OCI-LY1 (cell line): Measurements from ENCODE around the gene DCAF12.
"Not testable (repeated sequence)": the region's sequence is repeated elsewhere in the genome, so short reads cannot be mapped to it uniquely, and the experiment has no call there.

Experiments used
- EZH2 ChIP-seq: fragments of 200-600 bp; sonication (generic), shearing (Covaris generic); IDR thresholded peaks from 2 replicates; pipeline ENCODE4 v1.8.0; 2017; ENCODE audit warnings: borderline replicate concordance, mixed run types, mild to moderate bottlenecking, antibody characterized with exemption, low read length, moderate library complexity, mixed read lengths
- TF ChIP-seq, protein P1 (sequence below): fragments of 200-600 bp; sonication (generic), shearing (Covaris generic); IDR thresholded peaks from 2 replicates; pipeline ENCODE4 v1.5.1; 2017; ENCODE audit warnings: mild to moderate bottlenecking, antibody characterized with exemption, low read length, moderate library complexity, mixed read lengths

DNA sequence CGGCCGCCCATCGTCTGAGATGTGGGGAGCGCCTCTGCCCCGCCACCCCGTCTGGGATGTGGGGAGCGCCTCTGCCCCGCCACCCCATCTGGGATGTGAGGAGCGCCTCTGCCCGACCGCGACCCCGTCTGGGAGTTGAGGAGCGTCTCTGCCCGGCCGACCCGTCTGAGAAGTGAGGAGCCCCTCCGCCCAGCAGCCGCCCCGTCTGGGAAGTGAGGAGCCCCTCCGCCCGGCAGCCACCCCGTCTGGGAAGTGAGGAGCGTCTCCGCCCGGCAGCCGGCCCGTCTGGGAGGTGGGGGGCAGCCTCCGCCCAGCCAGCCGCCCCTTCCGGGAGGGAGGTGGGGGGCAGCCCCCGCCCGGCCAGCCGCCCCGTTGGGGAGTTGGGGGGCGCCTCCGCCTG lies 87.6 kb downstream of the DCAF12 start:
- not testable (repeated sequence) for TF ChIP-seq EZH2
- TF ChIP-seq, protein P1, sequence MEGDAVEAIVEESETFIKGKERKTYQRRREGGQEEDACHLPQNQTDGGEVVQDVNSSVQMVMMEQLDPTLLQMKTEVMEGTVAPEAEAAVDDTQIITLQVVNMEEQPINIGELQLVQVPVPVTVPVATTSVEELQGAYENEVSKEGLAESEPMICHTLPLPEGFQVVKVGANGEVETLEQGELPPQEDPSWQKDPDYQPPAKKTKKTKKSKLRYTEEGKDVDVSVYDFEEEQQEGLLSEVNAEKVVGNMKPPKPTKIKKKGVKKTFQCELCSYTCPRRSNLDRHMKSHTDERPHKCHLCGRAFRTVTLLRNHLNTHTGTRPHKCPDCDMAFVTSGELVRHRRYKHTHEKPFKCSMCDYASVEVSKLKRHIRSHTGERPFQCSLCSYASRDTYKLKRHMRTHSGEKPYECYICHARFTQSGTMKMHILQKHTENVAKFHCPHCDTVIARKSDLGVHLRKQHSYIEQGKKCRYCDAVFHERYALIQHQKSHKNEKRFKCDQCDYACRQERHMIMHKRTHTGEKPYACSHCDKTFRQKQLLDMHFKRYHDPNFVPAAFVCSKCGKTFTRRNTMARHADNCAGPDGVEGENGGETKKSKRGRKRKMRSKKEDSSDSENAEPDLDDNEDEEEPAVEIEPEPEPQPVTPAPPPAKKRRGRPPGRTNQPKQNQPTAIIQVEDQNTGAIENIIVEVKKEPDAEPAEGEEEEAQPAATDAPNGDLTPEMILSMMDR: not testable (repeated sequence)
